Spleen (tissue), 11 donors: Measurements from ENCODE around the gene DLX4. TPM values are rescaled to one million over a fixed set of nuclear protein-coding genes. Genes with fewer than 3 reads are reported as not detected.

ENCODE experiments used
- DNase-seq: peaks from one replicate; pipeline ENCODE4 v3.0.0-alpha.2; 2020
- H3K27ac ChIP-seq, 8 donors: fragments of 200-600 bp; sonication (generic) in 7 of 8; 1 replicate in 4 of 8; 2 replicates in 4 of 8; pipeline versions ENCODE4 v1.5.0 to v1.8.0; 2016 to 2021; ENCODE audit warnings: inconsistent platforms in 4 of 8, mild to moderate bottlenecking in 4 of 8, moderate library complexity in 1 of 8
- H3K27me3 ChIP-seq, 7 donors: fragments of 200-600 bp; sonication (generic) in 6 of 7; replicated peaks in 1 of 7; 1 replicate in 4 of 7; 2 replicates in 3 of 7; pipeline versions ENCODE4 v1.5.0 to v1.8.0; 2016 to 2021; ENCODE audit warnings: inconsistent platforms in 3 of 7, mild to moderate bottlenecking in 1 of 7
- H3K36me3 ChIP-seq, 6 donors: fragments of 200-600 bp; sonication (generic) in 5 of 6; 1 replicate in 4 of 6; 2 replicates in 2 of 6; pipeline versions ENCODE4 v1.5.0 to v1.8.0; 2016 to 2021; ENCODE audit warnings: inconsistent platforms in 2 of 6
- H3K4me1 ChIP-seq, 6 donors: fragments of 200-600 bp; sonication (generic) in 5 of 6; 1 replicate in 3 of 6; 2 replicates in 3 of 6; pipeline versions ENCODE4 v1.5.0 to v1.8.0; 2016 to 2021; ENCODE audit warnings: inconsistent platforms in 3 of 6
- H3K4me3 ChIP-seq, 8 donors: fragments of 200-600 bp; sonication (generic) in 7 of 8; 1 replicate in 4 of 8; 2 replicates in 4 of 8; pipeline versions ENCODE4 v1.5.0 to v1.8.0; 2016 to 2021; ENCODE audit warnings: inconsistent platforms in 4 of 8, mild to moderate bottlenecking in 4 of 8, moderate library complexity in 2 of 8
- H3K9me3 ChIP-seq, 8 donors: fragments of 200-600 bp; sonication (generic) in 7 of 8; 1 replicate in 4 of 8; 2 replicates in 4 of 8; pipeline versions ENCODE4 v1.5.0 to v1.8.0; 2016 to 2021; ENCODE audit warnings: inconsistent platforms in 4 of 8
- CTCF ChIP-seq, 11 experiments: fragments of 200-600 bp in 7 of 11; fragments of 450-650 bp in 4 of 11; sonication (generic) in 4 of 11; IDR thresholded peaks in 8 of 11; conservative IDR thresholded peaks in 3 of 11; 1 replicate in 7 of 11; 2 replicates in 4 of 11; pipeline versions ENCODE4 v1.4.0 to v1.8.0; 2016 to 2021; ENCODE audit warnings: antibody characterized with exemption in 11 of 11, inconsistent platforms in 4 of 11, mild to moderate bottlenecking in 1 of 11
- POLR2A ChIP-seq, 3 donors: fragments of 450-650 bp; IDR thresholded peaks; one replicate each; pipeline ENCODE4 v1.5.1; 2017; ENCODE audit warnings: antibody characterized with exemption in 3 of 3, mild to moderate bottlenecking in 1 of 3
- POLR2AphosphoS5 ChIP-seq, 3 donors: sonication (generic); formaldehyde crosslinking; IDR thresholded peaks; one replicate each; pipeline ENCODE4 v1.5.1; 2017; ENCODE audit warnings: antibody characterized with exemption in 3 of 3
- WGBS, 5 donors: extraction: QIAGEN DNeasy Blood & Tissue Kit in 3 of 5; methylation state at CpG; one replicate each; pipeline versions ENCODE4 v1.1.5 to v1.1.7; 2013 to 2018; 5-methylcytosine and 5-hydroxymethylcytosine counted together
- intact Hi-C: fragments of 100-400 bp; cut with DNase I; formaldehyde crosslinking; loops from one replicate; pipeline ENCODE4 v1.15.0; 2023; ENCODE audit warnings: low total_unique reads
- polyA plus RNA-seq, 3 donors: library from polyadenylated mRNA; stranded (reverse); fragments of 200-250 nt; gene quantifications; one replicate each; pipeline ENCODE4 v1.2.1, GENCODE V29; 2013
- small RNA-seq, 4 donors: library from RNA; depleted of rRNA; stranded (forward); fragments of <200 nt; gene quantifications; one replicate each; pipeline ENCODE3, GENCODE V24; 2016
- total RNA-seq, 7 donors: library from RNA; depleted of rRNA in 3 of 7; stranded (reverse); fragments of >200 nt in 3 of 7; fragmentation: NEBNext Ultra II Directional in 4 of 7; extraction: Animal tissue kit (Norgen Biotek cat#: 25700) in 4 of 7; gene quantifications; one replicate each; pipeline versions ENCODE4 v1.1.0 to v1.2.1, GENCODE V29; 2016 to 2021
- donor health status: healthy with polysubstance abuse.
- donor health status: DM: no; HTN: no; CAD: no; lungs with moderate emphysema.
- donor health status: DM: no; HTN: no; CAD: no.
- donor health status: Bipolar disorder and iron deficiency.
- donor health status: healthy.
- donor health status: DM: no; HTN: no; CAD: no.
- donor health status: DM: yes; HTN: yes; CAD: no.

Gene DLX4
- total and polyA plus RNA-seq, 10 donors, result 0.09 to 1.1 (median 0.31) TPM; not detected in 2

DNA sequence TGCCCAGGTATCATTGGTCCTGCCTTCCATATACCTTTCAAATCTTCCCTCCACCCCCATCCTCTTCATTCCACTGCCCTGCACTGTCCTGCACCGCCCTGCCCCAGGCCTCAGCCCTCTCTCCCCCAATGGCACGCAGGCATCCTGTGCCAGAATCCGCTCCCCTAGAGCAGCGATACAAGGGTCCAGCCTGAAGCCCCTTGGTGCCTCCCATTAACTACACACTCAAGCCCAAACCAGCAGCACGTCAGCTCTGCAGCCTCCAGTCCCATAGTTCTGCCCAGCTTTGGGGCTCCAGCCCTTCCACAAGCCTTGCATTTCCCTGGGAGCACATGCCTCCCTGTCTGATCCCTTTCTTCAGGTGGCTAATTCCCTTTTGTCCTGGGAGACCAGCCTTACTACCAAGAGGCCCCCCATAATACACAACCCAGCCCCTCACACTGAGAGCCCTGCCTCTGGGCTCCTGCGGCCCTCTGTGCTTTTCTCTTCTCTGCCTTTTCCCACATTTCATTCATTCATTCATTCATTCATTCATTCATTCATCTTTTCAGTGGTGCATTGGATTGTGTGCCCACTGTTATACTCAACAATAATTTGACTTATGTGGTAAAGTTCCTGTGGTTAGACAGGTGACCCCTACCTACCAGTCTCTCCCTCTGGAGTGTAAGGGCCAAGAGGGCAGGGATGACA is 52.8 kb downstream of the DLX4 start:
- no peak for DNase-seq
- TF ChIP-seq CTCF (IDR thresholded peaks at IDR 0.05 in 8 of 11, conservative IDR thresholded peaks at IDR 0.05 in 3 of 11), result no peak
- no peak for TF ChIP-seq POLR2AphosphoS5 (IDR thresholded peaks at IDR 0.05)
- no peak for TF ChIP-seq POLR2A (IDR thresholded peaks at IDR 0.05)
- peaks cover 0 to 12% (median 2%) of the 10 kb centered on the region in 6 donors for H3K4me1 ChIP-seq
- peaks cover 0 to 15% (median 0%) of the 10 kb centered on the region in 7 donors for H3K27me3 ChIP-seq
- no peaks in the 10 kb centered on the region for H3K9me3 ChIP-seq
- intact Hi-C loops, result no loop called here
- no peak overlapping the region for H3K27ac ChIP-seq
- WGBS, 5 donors, result 91 to 97% (median 92%) methylated on average over 6 of the region's 6 CpGs
- H3K4me3 ChIP-seq, result no peak overlapping the region
- H3K36me3 ChIP-seq, result no peaks in the 10 kb centered on the region

DNA sequence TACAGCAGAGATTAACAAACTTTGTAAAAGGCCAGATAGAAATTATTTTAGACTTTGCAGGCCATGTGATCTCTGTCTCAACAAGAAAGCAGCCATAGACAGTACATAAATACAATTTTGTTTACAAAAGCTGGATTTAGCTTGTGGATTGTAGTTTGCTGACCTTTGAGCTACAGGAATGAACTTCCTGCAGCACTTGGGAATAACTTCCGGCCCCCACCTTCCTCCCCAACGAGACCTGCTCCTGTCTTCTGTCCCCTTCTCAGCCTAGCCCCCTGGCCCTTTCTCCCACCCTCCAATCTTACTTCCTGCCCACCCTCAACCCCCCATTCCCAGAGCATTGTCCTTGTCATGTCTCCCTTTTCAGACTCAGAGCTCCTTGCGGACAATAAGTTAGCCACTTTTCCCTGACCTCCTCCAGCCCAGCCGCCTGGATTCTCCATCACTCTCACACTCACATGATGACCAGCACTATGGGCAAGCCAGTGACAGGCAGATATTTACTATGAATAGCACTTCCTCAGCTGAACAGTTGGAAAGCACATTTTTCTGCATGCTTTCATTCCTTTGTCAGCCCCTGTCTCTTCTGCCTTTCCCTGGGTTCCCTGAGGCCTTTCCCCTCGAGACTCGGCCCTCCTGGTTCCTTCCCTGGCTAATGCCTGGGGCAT is 53.6 kb downstream of the DLX4 start:
- intact Hi-C loops, result no loop called here
- TF ChIP-seq CTCF (IDR thresholded peaks at IDR 0.05 in 8 of 11, conservative IDR thresholded peaks at IDR 0.05 in 3 of 11) (no peak), POLR2AphosphoS5 (IDR thresholded peaks at IDR 0.05) (no peak), POLR2A (IDR thresholded peaks at IDR 0.05) (no peak)
- Histone ChIP-seq H3K36me3 (no peaks in the 10 kb centered on the region), H3K4me1 (peaks cover 6 to 20% (median 10%) of the 10 kb centered on the region in 6 donors), H3K27ac (no peak overlapping the region), H3K9me3 (no peaks in the 10 kb centered on the region), H3K27me3 (peaks cover 0 to 22% (median 7%) of the 10 kb centered on the region in 7 donors), H3K4me3 (no peak overlapping the region)
- no peak for DNase-seq
- WGBS, 5 donors, result 53 to 73% (median 59%) methylated on average over 6 of the region's 6 CpGs

GRCh38 chr17:50023520-50023919 is 54.5 kb downstream of the DLX4 start:
- Histone ChIP-seq H3K27me3 (peaks cover 0 to 32% (median 15%) of the 10 kb centered on the region in 7 donors), H3K27ac (no peak overlapping the region), H3K4me3 (no peak overlapping the region), H3K9me3 (no peaks in the 10 kb centered on the region), H3K4me1 (peaks cover 6 to 28% (median 12%) of the 10 kb centered on the region in 6 donors), H3K36me3 (no peaks in the 10 kb centered on the region)
- 64 to 76% (median 68%) methylated on average over 8 of the region's 8 CpGs for WGBS, 5 donors
- DNase-seq, result no peak
- intact Hi-C loops, result no loop called here
- TF ChIP-seq POLR2AphosphoS5 (IDR thresholded peaks at IDR 0.05), result no peak

Small RNA genes within 50 kb of the gene (small RNA-seq; reads per million reads assigned to genes)
- 0 reads per million in 4 donors for gene RNU6-1313P

Other genes with a start within 250 kb of the DLX4 start
- 10 to 100 TPM; 43.1 to 87.4 (median 47.8) TPM for gene FAM117A, start 205.1 kb upstream of the DLX4 start, total RNA-seq
- 10 to 100 TPM; 15.6 to 36.7 (median 17.5) TPM for gene FAM117A, start 205.1 kb upstream of the DLX4 start, polyA plus RNA-seq
- gene KAT7, start 180.5 kb upstream of the DLX4 start, total RNA-seq, result 10 to 100 TPM; 38.1 to 81.2 (median 65.0) TPM
- 10 to 100 TPM in 1 of 3 donors, 1 to 10 TPM in 2; 5.9 to 11.4 (median 8.0) TPM for gene KAT7, start 180.5 kb upstream of the DLX4 start, polyA plus RNA-seq
- not detected for gene TAC4, start 121.1 kb upstream of the DLX4 start, total RNA-seq
- gene TAC4, start 121.1 kb upstream of the DLX4 start, polyA plus RNA-seq, result not detected
- gene DLX3, start 26.0 kb downstream of the DLX4 start, total RNA-seq, result not detected
- under 1 TPM in 1 of 3 donors, not detected in 2; 0.02 TPM for gene DLX3, start 26.0 kb downstream of the DLX4 start, polyA plus RNA-seq
- gene ITGA3, start 86.9 kb downstream of the DLX4 start, total RNA-seq, result 10 to 100 TPM; 22.7 to 52.3 (median 41.1) TPM
- 10 to 100 TPM in 1 of 3 donors, 1 to 10 TPM in 2; 5.5 to 16.6 (median 8.1) TPM for gene ITGA3, start 86.9 kb downstream of the DLX4 start, polyA plus RNA-seq
- 10 to 100 TPM; 22.9 to 41.5 (median 26.1) TPM for gene PDK2, start 126.2 kb downstream of the DLX4 start, total RNA-seq
- 10 to 100 TPM in 1 of 3 donors, 1 to 10 TPM in 2; 8.7 to 16.9 (median 9.5) TPM for gene PDK2, start 126.2 kb downstream of the DLX4 start, polyA plus RNA-seq
- 1 to 10 TPM; 1.2 to 7.5 (median 4.1) TPM for gene SAMD14, start 161.0 kb downstream of the DLX4 start, total RNA-seq
- gene SAMD14, start 161.0 kb downstream of the DLX4 start, polyA plus RNA-seq, result 1 to 10 TPM; 1.1 to 1.9 (median 1.1) TPM
- 100 to 1,000 TPM in 4 of 7 donors, 10 to 100 TPM in 3; 54.1 to 136 (median 112) TPM for gene PPP1R9B, start 181.5 kb downstream of the DLX4 start, total RNA-seq
- gene PPP1R9B, start 181.5 kb downstream of the DLX4 start, polyA plus RNA-seq, result 100 to 1,000 TPM in 1 of 3 donors, 10 to 100 TPM in 2; 30.0 to 105 (median 40.9) TPM
- 1 to 10 TPM in 6 of 7 donors, not detected in 1; 1.2 to 4.7 (median 2.7) TPM for gene SGCA, start 196.8 kb downstream of the DLX4 start, total RNA-seq
- gene SGCA, start 196.8 kb downstream of the DLX4 start, polyA plus RNA-seq, result 1 to 10 TPM; 3.7 to 5.9 (median 5.7) TPM
- 100 to 1,000 TPM in 2 of 7 donors, 10 to 100 TPM in 4, 1 to 10 TPM in 1; 7.4 to 458 (median 65.4) TPM for gene COL1A1, start 232.4 kb downstream of the DLX4 start, total RNA-seq
- 10 to 100 TPM in 2 of 3 donors, 1 to 10 TPM in 1; 7.1 to 24.0 (median 11.3) TPM for gene COL1A1, start 232.4 kb downstream of the DLX4 start, polyA plus RNA-seq